Activated CD4-positive, alpha-beta T cell treated with anti-CD3 and anti-CD28 coated beads, Interleukin-2, amount 50 U/mL, for 48 hours (primary cell): ENCODE measurements around the gene DSTYK.
A peak's percentile ranks its signal among the peaks of the same experiment; 100 is the strongest.
"Not testable (repeated sequence)": the region's sequence is repeated elsewhere in the genome, so short reads cannot be mapped to it uniquely, and the experiment has no call there.

Experiments
- DNase-seq, 2 experiments: peaks; one replicate each; pipeline ENCODE4 v3.0.0-alpha.2; 2020

The DSTYK gene

DNA sequence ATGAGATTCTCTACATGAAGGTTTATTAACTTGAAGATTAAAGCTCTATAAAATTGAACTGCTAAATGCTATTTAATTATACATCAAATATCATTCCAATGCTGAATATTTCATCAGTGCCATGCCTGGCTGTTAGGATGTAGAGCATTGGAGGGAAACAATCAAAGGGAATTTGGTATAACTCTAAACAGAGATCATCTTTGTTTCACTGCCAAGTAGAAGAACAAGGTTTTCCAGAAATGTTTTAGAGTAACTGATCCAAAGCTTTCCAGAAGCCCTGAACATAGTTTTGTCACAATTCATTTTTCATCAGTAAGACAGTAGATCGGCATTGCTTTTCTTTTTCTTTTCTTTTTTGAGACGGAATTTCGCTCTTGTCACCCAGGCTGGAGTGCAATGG lies 5.9 kb upstream of the DSTYK start:
- no peak for DNase-seq

DNA sequence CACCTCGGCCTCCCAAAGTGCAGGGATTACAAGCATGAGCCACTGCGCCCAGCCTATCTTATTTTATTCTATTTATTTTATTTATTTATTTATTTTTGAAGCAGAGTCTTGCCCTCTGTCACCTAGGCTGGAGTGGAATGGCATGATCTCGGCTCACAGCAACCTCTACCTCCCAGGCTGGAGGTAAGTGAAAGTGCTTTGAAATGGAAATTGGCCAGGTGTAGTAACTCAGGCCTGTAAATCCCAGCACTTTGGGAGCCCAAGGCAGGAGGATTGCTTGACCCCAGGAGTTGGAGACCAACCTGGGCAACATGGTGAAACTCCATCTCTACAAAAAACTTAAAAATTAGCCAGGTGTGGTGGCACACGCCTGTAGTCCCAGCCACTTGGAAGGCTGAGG lies 5.1 kb upstream of the DSTYK start:
- DNase-seq = no peak

DNA sequence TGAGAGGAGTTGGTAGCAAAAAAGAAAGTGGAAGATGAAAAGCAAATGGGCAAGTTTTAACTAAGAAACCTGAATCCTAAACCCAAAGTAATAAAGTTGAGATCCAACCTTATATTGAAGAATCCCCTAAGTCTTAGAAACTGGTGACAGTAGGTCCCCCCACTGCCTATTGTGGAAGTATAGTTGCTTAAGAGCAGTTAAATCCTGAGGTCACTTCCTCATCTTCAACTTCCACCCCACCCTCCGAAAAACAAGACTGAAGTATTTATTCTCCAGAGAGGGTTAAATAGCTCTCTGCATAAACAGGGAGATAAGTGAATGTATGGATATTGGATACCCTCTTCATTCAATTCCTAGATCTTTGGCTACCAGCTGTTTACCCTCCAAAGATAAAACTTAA lies 3.3 kb upstream of the DSTYK start:
- DNase-seq = no peak

DNA sequence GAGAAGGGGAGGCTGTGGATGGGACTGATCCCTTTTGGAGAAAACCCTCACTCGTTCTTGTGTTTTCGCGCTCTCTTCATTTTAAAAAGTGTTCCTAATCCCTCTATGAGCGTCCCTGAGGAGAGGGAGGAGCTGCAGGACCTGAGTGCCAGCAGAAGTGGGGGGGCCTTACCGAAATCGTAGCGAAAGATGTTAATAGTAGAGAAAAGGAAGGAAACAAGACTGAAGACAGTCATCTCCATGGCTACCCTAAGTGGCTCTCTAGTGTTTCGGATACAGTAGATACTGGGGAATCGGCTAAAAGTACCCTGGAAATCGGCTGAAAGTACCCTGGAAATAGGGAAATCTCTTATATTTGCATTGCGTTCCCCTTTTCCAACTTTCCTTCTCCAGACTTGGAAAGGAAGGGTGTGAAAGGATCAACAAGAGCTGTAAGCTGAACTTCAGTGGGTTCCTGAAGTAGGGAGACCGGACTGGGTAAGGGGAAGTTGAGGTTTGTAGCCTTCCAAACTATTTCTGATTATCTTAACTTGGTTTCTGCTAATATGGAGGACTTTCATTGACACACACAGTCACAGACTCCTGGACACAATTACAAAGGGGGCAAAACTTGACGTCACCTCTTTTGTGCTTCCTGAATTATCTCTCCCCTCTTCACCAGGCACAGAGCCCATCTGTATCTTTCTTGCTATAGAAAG lies 486 bp upstream of the DSTYK start:
- no peak for DNase-seq

DNA sequence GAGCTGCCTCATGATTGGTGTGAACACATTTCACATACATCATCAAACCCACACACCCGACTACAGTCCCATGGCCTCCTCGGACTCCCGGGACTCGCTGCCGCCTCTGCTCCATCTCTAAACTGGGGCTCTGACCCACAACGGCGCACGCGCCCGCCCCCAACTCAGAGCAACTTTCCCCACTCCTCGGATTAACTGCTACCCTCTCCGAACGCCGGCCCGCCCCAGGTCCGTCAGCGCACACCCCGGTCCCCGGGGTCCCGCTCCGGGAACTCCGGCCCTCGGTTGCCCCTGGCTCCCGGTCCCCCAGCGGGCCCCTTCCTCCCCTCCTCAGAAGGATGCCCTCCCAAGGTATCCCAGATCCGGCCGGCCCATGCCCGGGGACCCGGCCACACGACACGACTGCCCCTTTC lies 740 bp downstream of the DSTYK start:
- peak; percentile 40 to 51 for DNase-seq

DNA sequence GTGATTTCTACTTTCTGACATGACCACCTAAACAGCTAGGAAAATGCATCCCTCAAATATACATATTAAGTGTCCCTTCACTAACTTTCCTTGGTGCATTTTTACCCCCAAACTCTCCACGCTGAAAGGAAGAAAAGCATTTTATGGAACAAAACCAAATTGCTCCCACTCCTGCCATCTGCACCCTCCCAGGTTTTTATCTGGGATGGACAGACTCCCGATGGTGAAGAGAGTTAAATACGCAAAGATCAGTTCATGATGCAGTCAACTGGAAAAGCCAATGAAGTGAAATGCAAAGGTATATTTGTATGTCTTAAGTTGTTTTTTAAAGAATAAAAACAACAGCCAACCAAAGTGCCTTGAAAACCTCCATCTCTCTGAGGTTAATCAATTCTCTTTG lies 2.7 kb downstream of the DSTYK start:
- DNase-seq = no peak

DNA sequence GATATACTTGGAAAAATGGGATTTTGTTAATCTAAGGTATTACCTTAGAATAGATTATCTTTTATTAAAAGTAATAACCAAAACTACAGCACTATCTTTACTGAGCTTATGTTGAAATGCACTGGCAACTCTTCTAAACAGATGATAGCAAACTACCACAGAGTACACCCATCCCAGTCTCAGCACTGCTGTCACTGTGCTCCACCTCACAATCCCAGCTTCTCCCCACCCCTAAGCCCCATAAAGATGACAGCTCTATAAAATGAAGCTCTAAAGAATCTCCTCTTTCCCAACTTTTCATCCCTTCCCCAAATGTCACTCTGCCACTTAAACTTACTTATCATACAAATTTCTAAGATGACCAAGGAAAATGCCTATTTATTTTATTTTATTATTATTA lies 6.4 kb downstream of the DSTYK start:
- DNase-seq = no peak

DNA sequence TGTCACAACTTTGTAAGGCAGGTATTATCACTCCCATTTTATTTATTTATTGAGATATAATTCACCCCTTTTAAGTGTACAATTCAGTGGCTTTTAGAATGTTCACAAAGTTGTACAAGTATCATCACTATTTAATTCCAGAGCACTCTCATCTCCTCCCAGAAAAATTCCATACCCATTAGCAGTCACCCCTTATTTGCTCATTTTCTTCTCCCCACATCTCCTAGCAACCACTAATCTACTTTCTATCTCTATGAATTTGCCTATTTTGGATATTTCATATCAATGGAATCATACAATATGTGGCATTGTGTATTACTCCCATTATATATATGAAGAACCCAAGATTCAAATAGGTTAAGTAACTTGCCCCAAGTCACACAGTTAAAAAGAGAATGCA lies 7.0 kb downstream of the DSTYK start:
- DNase-seq = no peak

DNA sequence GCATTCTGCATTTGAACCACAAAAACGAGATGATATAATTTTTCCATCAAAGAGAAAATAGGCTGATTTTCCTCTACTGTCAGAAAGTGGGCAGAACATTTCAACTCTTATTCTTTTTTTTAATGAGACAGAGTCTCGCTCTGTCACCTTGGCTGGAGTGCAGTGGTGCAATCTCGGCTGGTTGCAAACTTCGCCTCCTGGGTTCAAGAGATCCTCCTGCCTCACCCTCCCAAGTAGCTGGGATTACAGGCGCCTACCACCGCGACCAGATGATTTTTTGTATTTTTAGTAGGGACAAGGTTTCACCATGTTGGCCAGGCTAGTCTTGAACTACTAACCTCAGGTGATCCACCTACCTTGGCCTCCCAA lies 11.6 kb downstream of the DSTYK start:
- peak in 1 of 2 experiments; percentile 40 for DNase-seq

DNA sequence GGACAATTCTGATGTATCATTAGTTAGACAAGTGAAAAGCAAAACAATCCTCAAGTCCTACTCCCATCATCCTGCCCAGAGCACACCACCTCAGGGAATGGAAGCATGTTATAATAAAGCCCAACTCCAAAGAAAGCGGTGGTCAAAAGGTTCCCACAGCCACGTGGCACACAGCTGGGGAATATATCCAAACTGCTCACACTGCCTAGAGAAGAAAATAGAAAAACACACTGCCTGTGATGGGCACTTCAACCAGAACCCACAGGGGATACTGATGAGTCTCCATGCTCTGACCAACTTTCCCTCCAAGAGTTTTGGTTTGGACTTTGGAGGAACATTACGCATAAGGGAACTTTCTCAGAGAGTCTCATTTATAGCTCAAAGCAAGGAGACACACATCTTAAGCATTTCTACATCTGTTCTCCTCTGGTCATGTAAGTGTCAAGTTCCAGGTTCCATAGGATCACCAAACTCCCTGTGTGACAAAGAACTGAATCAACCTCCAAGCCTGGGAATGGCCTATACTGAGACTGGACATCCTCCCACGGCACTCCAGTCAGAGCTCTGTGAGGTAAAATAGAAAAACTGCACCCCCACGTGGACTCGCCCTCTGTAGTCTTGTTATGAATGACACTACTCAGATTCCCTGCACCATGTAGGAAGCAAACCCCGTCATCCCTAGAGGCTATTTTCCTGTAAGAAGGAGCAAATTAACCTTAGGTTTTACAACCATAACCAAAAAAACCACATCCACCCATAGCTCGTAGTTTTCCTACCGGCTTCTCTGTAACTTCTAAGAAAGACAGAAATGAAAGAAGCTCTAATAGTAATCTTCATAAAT lies 12.2 kb downstream of the DSTYK start:
- peak; percentile 58 to 67 for DNase-seq

DNA sequence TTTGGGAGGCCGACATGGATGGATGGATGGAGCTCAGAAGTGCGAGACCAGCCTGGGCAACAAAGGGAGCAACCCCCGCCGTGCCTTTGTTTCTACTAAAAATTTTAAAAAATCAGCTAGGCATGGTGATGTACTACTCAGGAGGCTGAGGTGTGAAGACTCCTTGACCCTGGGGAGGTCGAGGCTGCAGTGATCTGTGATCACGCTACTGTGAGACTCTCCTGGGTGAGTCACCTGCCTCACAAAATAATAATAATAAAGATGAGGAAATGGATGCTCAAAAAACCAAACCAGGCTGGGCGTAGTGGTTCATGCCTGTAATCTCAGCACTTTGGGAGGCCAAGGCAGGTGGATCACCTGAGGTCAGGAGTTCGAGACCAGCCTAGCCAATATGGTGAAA lies 19.2 kb downstream of the DSTYK start:
- DNase-seq = no peak

DNA sequence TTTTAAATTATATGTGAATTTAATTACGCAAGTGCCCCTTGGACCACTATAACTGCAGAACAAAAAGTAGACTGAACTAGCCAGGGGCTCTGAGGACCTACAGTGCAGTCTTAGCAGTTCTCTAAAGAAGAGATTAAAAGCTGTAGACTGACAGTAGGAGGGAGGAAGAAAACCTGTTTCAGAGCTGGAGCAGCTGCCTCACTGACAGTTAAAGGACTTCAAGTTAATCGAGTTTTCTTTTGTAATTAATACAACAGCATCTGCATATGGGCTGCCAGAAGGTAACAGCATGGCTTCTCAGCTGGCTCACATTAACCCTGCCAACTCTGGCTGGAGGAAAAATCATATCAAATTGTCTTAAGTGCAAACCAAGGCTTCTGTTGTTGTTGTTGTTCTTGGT lies 19.9 kb downstream of the DSTYK start:
- no peak for DNase-seq

DNA sequence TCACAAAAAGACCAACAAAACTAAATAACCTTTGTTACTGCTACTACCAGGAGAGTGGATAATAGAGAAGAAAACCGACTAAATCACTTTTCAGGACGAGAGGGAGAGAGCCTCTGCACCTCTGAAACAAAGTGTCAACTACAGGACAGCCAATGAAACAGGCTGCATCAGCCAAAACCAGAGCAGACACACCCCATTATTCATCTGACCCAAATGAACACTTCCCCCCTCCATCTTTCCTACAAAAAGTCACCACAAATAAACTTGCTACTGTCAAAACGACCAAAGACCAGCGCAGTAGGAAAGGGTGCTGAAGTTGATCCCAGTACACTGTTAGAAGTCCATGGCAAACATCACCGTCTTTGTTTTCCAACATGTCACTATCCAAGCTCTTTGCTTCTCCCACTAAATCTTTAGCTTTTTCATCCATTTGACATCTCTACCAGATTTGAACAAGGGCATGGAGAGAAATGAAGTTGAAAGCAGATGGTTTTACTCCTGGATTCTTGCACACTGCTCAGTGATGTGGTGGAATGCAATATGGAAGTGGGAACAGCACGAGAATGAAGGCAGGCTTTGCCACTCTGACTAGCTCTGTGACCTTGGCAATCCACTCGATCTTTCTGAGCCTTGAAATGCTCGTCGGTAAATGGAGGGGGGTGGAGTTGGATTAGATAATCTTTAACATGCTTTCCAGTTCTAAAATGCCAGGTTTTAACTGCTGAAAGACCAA lies 20.5 kb downstream of the DSTYK start:
- no peak for DNase-seq

DNA sequence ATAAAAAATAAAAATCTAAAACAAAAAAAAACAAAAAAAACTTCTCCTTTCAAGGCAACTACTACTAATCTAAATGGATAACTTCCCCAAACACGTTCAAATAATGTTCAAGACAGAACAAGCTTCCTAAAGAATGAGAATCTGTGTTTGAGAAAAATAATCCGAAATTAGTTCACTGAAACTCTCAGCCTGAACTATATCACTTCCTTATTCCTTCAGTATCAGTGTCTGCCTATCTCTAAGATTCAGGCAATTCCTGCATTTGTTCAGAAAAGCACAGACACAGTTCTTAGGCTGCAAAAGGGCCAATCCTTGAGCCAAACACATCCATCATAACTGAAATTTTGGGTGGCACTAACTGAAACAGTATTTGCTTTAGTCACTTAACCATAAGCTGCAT lies 22.4 kb downstream of the DSTYK start:
- DNase-seq = no peak

DNA sequence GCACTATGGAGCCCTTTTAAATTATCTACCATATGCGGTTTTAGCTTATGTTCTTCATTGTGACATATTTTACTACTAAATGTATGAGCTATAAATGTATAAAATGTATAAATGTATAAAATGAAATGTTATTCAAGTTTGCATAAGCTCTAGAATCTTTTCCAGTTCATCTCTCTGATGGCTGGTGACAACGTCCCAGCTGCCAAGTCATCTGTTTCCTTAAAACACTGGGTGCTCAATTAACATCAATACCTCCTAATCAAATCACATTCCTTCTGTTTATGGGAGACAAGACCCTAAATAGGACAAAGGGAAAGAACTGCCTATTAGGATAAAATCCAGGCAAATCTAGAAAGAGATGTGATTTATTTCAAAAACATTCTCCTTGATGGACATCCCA lies 22.9 kb downstream of the DSTYK start:
- no peak for DNase-seq

DNA sequence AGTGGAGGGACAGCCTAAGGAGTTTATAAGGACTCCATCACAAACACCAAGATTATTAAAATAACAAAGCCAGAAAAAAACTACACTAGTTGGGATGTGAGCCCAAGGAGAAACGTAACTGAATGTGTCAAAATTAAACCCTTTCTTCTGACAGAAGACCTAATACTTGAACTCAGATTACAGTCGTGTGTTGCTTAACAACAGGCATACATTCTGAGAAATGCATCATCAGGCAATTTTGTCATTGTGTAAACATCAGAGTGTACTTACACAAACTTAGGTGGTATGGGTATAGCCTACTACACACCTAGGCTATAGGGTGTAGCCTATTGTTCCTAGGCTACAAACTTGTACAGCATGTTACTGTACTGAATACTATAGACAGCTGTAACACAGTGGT lies 23.4 kb downstream of the DSTYK start:
- no peak for DNase-seq

DNA sequence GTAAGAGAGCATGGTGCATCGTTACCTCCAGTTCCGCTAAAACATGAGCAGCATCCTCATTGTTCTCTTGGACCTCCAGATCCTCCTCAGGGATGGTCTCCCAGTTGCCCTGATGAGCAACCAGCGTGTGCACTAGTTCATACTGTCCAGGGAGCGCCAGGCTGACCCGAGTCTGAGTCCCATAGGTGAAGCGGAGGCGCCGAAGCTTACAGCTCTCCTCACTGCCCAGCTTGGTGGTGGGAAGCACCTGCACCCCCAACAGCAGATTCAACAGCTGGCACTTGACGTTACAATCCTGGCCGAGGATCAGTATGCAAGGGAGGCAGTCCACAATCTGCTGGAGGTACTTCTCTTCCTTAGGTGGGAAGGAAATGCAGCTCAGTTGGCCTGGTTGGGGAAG lies 24.1 kb downstream of the DSTYK start:
- no peak for DNase-seq

DNA sequence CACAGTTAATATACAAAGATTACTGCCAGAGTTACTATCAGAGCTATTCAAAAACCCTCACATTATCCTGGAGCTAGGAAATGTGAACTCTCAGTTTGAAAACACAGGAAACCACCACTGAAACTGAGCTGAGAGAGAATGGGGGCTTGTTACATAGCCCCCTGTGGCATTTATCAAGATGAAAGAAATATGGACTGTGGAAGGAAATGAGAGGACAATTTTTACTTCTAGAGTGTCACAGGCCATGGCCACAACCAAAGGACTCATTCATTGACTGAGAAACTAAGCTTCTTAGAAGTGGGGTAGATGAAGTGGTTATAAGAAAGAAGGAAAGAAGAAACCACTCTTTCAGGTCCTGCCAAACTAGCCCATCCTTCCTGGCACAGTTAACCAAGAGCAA lies 25.3 kb downstream of the DSTYK start:
- peak in 1 of 2 experiments; percentile 14 for DNase-seq

DNA sequence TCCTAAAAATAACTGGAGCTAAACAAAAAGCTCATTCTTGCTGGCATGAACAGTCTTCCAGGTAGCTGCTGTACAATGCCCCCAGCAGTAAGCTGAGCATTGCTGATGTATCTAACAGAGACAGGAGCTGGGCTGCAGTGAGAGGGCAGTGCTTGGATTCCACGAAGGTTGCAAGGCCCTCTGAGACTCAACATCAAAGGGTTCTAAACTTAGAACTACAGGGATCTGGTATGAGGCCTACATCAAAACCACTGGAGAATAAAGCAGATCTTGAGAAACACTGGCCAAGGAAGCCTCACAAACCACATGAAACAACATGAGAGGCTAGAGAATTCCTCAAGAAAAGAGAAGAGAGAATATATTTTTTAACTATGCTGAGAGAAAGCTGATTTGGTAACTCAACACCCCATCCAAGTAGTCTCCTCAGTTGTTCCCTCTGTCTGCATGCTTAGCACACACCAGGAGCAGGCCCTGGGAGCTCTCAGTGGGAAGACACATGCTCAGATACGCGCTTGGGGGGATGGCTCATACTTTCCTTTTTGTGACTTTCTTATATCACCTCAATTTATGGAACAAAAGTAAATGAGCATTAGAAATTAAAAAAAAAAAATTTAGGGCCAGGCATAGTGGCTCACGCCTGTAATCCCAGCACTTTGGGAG lies 27.7 kb downstream of the DSTYK start:
- DNase-seq = no peak

DNA sequence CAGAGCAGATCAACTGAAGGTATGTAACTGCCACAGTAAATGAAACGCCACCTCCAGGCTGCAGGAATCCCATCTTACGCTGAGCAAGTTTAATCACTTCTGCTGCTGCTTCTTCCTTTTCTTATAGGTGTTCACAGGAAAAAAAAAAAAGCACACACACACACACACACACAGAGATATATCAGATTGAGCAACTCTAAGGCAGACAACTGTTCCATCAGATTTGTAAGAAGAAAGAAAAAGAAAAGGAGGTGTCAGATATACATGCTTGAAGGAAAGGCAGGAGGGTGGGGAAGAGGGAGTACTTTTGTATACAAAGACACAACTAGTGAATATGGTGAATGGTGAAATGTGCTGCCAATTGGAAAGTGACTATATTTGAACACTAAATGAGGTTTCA lies 28.6 kb downstream of the DSTYK start:
- DNase-seq = no peak

DNA sequence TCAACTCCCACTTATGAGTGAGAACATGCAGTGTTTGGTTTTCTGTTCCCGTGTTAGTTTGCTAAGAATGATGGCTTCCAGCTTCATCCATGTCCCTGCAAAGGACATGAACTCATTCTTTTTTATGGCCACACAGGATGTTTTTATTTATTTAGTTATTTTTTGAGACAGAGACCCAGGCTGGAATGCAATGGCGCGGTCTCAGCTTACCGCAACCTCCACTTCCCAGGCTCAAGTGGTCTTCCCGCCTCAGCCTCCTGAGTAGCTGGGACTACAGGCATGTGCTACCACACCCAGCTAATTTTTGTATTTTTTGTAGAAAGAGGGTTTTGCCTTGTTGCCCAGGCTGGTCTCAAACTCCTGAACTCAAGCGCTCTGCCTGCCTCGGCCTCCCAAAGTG lies 31.2 kb downstream of the DSTYK start:
- DNase-seq = not testable (repeated sequence)

DNA sequence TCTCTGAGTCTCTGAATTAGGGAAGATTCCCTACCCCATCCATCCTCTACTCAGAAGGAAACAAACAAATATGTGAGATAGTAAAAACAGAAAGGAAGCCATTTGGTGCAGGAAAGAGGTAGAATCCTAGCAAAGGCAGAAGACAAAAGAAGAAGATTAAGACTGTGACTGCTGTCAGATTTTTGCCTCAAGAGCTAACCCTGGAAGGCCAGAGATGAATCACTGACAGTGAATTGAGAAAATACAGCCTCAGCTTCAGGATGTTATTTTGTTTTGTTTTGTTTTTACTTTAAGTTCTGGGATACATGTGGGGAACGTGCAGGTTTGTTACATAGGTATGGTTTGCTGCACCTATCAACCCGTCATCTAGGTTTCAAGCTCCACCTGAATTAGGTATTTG lies 31.7 kb downstream of the DSTYK start:
- DNase-seq = no peak

DNA sequence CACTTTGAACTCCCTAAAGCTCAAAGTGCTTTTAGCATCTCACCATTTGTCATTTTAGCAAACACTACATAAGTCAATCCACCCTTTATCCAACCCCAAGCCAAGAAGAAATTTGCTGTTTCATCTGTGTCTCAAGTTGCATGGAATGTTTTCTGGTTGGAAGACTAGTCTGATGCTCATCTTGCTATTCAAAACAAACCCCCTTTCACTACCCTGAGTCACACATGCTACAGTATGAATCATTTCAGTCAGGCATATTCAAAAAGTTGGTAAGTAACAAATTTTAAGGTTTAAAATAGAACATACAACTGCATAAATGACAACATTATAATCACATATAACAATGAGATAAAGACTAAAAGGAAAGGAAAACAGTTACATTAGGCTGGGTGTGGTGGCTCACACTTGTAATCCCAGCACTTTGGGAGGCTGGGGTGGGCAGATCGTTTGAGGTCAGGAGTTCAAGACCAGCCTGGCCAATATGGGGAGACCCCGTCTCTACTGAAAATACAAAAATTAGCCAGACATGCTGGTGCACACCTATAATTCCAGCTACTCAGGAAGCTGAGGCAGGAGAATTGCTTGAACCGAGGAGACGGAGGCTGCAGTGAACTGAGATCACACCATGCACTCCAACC lies 38.7 kb downstream of the DSTYK start:
- peak in 1 of 2 experiments; percentile 5 for DNase-seq
